RWPE2 (cell line): ENCODE results near the gene FAM114A2.

Experiments
- ATAC-seq: fragments of 200-7000 bp; cut with Tn5 transposase; 3 replicates; pipeline ENCODE4 v1.9.1; 2021; ENCODE audit warnings: low read depth
- DNase-seq: peaks from one replicate; pipeline ENCODE4 v3.0.0-alpha.2; 2020; ENCODE audit warnings: low spot score
- H3K27ac ChIP-seq: fragments of 450-650 bp; 2 replicates; pipeline ENCODE4 v1.5.1; 2017; ENCODE audit warnings: mild to moderate bottlenecking; ENCODE audit not compliant: poor library complexity, severe bottlenecking
- H3K27me3 ChIP-seq: fragments of 250-450 bp; sonication (Bioruptor Pico); 2 replicates; pipeline ENCODE4 v1.5.1; 2021; ENCODE audit warnings: mild to moderate bottlenecking, moderate library complexity; ENCODE audit not compliant: insufficient read depth, poor library complexity, severe bottlenecking
- H3K36me3 ChIP-seq: fragments of 250-450 bp; sonication (Bioruptor Pico); 2 replicates; pipeline ENCODE4 v1.5.1; 2020; ENCODE audit warnings: low read depth, mild to moderate bottlenecking, moderate library complexity
- H3K4me1 ChIP-seq: fragments of 250-450 bp; sonication (Bioruptor Pico); 2 replicates; pipeline ENCODE4 v1.5.1; 2021; ENCODE audit warnings: mild to moderate bottlenecking, moderate library complexity; ENCODE audit not compliant: insufficient read depth, poor library complexity, severe bottlenecking
- H3K4me3 ChIP-seq: fragments of 250-450 bp; sonication (Bioruptor Pico); 2 replicates; pipeline ENCODE4 v1.5.1; 2021; ENCODE audit warnings: mild to moderate bottlenecking, moderate library complexity; ENCODE audit not compliant: severe bottlenecking
- H3K9me3 ChIP-seq: fragments of 250-450 bp; sonication (Bioruptor Pico); 2 replicates; pipeline ENCODE4 v1.5.1; 2021; ENCODE audit warnings: mild to moderate bottlenecking, moderate library complexity; ENCODE audit not compliant: severe bottlenecking
- TF ChIP-seq, protein P1 (sequence below): fragments of 450-650 bp; IDR thresholded peaks from one replicate; pipeline ENCODE4 v1.5.1; 2017; ENCODE audit warnings: mild to moderate bottlenecking, moderate library complexity; ENCODE audit not compliant: poor library complexity, severe bottlenecking

The FAM114A2 gene

DNA sequence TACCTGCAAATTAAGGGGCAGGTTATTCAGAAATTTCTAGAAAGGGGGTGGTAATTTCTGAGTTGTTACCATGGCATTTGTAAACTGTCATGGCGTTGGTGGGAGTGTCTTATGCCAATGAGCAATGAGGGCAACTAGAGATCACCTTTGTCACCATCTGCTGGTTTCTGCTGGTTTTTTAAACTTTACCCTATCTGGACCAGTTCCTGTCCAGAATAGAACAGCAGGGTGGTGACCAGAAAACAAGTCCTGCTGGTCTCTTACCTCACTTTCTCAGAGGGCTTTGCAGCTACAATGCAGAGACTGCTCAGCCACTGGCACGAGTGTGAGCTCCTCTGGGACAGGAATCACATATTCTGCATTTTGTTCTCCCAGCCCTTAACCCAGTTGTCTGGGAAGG, 51.4 kb downstream of the FAM114A2 start:
- TF ChIP-seq, protein P1, sequence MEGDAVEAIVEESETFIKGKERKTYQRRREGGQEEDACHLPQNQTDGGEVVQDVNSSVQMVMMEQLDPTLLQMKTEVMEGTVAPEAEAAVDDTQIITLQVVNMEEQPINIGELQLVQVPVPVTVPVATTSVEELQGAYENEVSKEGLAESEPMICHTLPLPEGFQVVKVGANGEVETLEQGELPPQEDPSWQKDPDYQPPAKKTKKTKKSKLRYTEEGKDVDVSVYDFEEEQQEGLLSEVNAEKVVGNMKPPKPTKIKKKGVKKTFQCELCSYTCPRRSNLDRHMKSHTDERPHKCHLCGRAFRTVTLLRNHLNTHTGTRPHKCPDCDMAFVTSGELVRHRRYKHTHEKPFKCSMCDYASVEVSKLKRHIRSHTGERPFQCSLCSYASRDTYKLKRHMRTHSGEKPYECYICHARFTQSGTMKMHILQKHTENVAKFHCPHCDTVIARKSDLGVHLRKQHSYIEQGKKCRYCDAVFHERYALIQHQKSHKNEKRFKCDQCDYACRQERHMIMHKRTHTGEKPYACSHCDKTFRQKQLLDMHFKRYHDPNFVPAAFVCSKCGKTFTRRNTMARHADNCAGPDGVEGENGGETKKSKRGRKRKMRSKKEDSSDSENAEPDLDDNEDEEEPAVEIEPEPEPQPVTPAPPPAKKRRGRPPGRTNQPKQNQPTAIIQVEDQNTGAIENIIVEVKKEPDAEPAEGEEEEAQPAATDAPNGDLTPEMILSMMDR, result no peak

DNA sequence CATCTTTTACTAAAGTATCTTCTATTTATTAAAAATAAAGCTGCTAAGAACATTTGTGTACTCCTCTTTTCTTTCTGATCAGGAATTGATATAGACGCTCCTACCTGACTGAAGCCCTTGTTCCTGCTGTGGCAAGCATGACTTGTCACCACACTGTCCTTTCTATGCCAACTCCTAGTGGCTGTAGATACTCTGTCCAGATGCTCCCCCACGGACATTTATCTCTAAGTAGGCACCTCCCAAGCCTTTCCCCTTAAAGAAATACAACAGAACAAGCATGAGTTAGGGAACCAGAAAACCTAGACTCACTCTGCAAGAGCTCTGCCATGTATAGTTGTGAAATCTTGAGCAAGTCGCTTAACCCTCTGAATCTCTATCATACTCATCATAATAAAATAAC, 53.2 kb downstream of the FAM114A2 start:
- DNase-seq (no peak), ATAC-seq (no peak)

More for the DNA sequence above, 51.4 kb downstream of the FAM114A2 start:
- H3K27ac ChIP-seq, result no peak overlapping the region
- no peak for ATAC-seq
- peaks cover 6% of the 10 kb centered on the region; the same call in 1 of the 2 replicates for H3K36me3 ChIP-seq
- no peak for DNase-seq
- no peak overlapping the region for H3K4me3 ChIP-seq
- no peaks in the 10 kb centered on the region for H3K27me3 ChIP-seq
- H3K9me3 ChIP-seq, result no peaks in the 10 kb centered on the region
- H3K4me1 ChIP-seq, result peaks cover 7% of the 10 kb centered on the region

DNA sequence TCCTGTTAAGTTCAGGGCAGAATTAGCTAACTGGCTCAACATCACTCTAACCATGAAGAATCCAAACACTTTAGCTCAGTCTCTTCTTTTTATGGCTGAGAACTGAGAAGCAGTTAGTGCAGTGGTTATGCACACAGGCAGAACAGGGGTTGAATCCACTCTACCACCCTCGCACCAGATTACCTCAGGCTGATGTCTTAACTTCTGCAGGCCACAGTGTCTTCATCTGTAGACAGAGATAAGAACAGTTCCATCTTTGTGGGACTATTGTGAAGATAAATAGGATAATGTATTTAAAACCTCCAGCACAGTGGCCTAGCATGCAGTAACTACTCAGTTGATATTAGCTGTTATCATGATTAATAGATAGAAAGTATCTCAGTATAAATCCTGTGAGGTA, 54.8 kb downstream of the FAM114A2 start:
- no peaks in the 10 kb centered on the region for H3K9me3 ChIP-seq
- no peaks in the 10 kb centered on the region for H3K36me3 ChIP-seq
- no peak for ATAC-seq
- H3K27ac ChIP-seq, result no peak overlapping the region
- no peaks in the 10 kb centered on the region for H3K27me3 ChIP-seq
- DNase-seq, result no peak
- TF ChIP-seq, protein P1, result no peak
- H3K4me1 ChIP-seq, result no peaks in the 10 kb centered on the region
- H3K4me3 ChIP-seq, result no peak overlapping the region

More for the DNA sequence above, 53.2 kb downstream of the FAM114A2 start:
- H3K4me1 ChIP-seq, result no peaks in the 10 kb centered on the region
- no peaks in the 10 kb centered on the region for H3K27me3 ChIP-seq
- H3K27ac ChIP-seq, result no peak overlapping the region
- no peak overlapping the region for H3K4me3 ChIP-seq
- no peaks in the 10 kb centered on the region for H3K9me3 ChIP-seq
- no peaks in the 10 kb centered on the region for H3K36me3 ChIP-seq
- TF ChIP-seq, protein P1, result no peak

DNA sequence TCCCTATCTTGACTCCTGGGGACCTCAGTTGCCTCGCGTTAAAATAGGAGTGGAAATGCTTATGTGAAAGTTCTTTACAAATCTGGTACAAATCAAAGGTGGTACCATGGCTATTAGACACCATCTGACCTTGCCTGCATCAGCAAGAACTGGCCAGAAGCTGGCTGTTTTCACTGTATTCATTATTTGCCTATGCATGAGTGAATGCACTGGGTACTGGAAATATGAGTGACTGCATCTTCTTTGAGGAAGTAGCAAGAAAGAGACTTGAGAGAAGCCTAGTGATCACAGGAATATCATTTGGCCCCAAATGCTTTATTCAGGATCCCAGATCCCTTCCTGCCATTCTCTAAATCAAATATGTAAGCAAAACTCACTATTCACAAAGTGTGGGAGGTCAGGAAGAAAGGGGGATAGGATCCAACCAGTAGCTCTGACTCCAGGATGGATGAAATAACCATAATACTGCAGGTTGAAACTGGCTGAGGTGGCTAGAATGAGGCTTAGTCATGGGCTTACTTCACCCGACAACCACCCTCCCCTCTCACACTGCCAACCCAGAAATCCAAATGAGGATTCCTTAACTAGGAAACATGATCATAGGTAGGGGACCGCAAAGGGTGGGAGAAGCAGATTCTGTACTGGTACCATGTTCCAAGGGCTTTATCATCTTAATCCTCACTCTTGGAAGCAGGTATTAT, 56.7 kb downstream of the FAM114A2 start:
- no peaks in the 10 kb centered on the region for H3K9me3 ChIP-seq
- ATAC-seq (peak; percentile 73), DNase-seq (no peak)
- H3K4me1 ChIP-seq, result no peaks in the 10 kb centered on the region
- TF ChIP-seq, protein P1, result no peak
- no peaks in the 10 kb centered on the region for H3K36me3 ChIP-seq
- no peak overlapping the region for H3K27ac ChIP-seq
- no peak overlapping the region for H3K4me3 ChIP-seq
- no peaks in the 10 kb centered on the region for H3K27me3 ChIP-seq
